DOHH2 (cell line): ENCODE data around the gene IGF1R.

Experiments
- H3F3A ChIP-seq: fragments of 200-600 bp; sonication (generic), shearing (Covaris generic); 2 replicates; pipeline ENCODE4 v1.6.0; 2016; ENCODE audit warnings: antibody characterized with exemption, mild to moderate bottlenecking; ENCODE audit not compliant: control insufficient read depth, insufficient read depth
- H3K27ac ChIP-seq: fragments of 200-600 bp; sonication (generic); 2 replicates; pipeline ENCODE4 v1.5.1; 2014; ENCODE audit warnings: low read depth, mild to moderate bottlenecking, low read length, moderate library complexity
- H3K27me3 ChIP-seq: fragments of 200-600 bp; sonication (generic); 2 replicates; pipeline ENCODE4 v1.6.1; 2014; ENCODE audit warnings: mild to moderate bottlenecking, low read length, mixed read lengths; ENCODE audit not compliant: control insufficient read depth
- H3K36me3 ChIP-seq: fragments of 200-600 bp; sonication (generic); 2 replicates; pipeline ENCODE4 v1.6.1; 2014; ENCODE audit warnings: mild to moderate bottlenecking, low read length, moderate library complexity, mixed read lengths; ENCODE audit not compliant: control insufficient read depth
- H3K4me1 ChIP-seq: fragments of 200-600 bp; sonication (generic); 2 replicates; pipeline ENCODE4 v1.6.1; 2014; ENCODE audit warnings: mild to moderate bottlenecking, low read length, mixed read lengths; ENCODE audit not compliant: control insufficient read depth
- H3K4me2 ChIP-seq: fragments of 200-600 bp; sonication (generic); 2 replicates; pipeline ENCODE4 v1.6.0; 2014; ENCODE audit warnings: mild to moderate bottlenecking, low read length, moderate library complexity
- H3K4me3 ChIP-seq: fragments of 200-600 bp; sonication (generic); 2 replicates; pipeline ENCODE4 v1.5.1; 2014; ENCODE audit warnings: mild to moderate bottlenecking, low read length, mixed read lengths
- H3K79me2 ChIP-seq: fragments of 200-600 bp; sonication (generic); 2 replicates; pipeline ENCODE4 v1.6.1; 2014; ENCODE audit warnings: mild to moderate bottlenecking, low read length, mixed read lengths; ENCODE audit not compliant: control insufficient read depth
- H3K9me2 ChIP-seq: fragments of 200-600 bp; sonication (generic); replicated peaks from 2 replicates; pipeline ENCODE4 v1.6.1; 2014; ENCODE audit warnings: mild to moderate bottlenecking, low read length, mixed read lengths; ENCODE audit not compliant: control insufficient read depth
- H3K9me3 ChIP-seq: fragments of 200-600 bp; sonication (generic); 2 replicates; pipeline ENCODE4 v1.6.1; 2014; ENCODE audit warnings: antibody characterized with exemption, low read length, mixed read lengths; ENCODE audit not compliant: control insufficient read depth, insufficient read depth
- H4K20me1 ChIP-seq: fragments of 200-600 bp; sonication (generic); 2 replicates; pipeline ENCODE4 v1.6.0; 2014; ENCODE audit warnings: low read depth, mild to moderate bottlenecking, antibody characterized with exemption, low read length, moderate library complexity; ENCODE audit not compliant: control insufficient read depth, insufficient read depth
- EZH2phosphoT487 ChIP-seq: fragments of 200-600 bp; sonication (generic); IDR thresholded peaks from 2 replicates; pipeline ENCODE4 v1.6.1; 2017; ENCODE audit warnings: borderline replicate concordance, mild to moderate bottlenecking, antibody characterized with exemption, low read length, moderate library complexity, mixed read lengths
- TF ChIP-seq, protein P1 (sequence below): fragments of 200-600 bp; sonication (generic); IDR thresholded peaks from one replicate; pipeline ENCODE4 v1.5.1; 2014; ENCODE audit warnings: antibody characterized with exemption, mild to moderate bottlenecking, low read depth, low read length; ENCODE audit not compliant: poor library complexity, severe bottlenecking

Gene IGF1R

DNA sequence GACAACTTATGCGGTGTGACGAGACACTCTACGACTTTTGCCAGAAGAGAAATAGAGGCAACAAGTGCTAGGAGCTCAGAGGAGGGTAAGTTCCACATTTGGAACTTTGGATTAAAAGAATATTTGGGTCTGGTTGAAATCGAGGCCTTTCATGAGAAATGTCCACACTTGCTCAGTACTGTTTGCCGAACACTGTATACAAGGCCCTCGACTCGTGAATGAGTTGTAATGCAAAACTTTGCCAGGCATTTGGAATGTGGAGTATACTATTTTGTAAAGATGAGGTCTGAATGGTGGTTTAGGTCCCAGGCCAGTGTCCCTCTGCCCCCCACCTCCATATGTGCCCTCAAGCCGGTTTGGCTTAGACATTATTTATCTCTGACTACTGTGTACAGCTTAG, 73.9 kb downstream of the IGF1R start:
- peaks cover 16% of the 10 kb centered on the region for H4K20me1 ChIP-seq
- H3K4me3 ChIP-seq, result no peak overlapping the region
- H3K36me3 ChIP-seq, result no peaks in the 10 kb centered on the region
- no peaks in the 10 kb centered on the region for H3K27me3 ChIP-seq
- H3K4me2 ChIP-seq, result no peak overlapping the region
- no peaks in the 10 kb centered on the region for H3F3A ChIP-seq
- no peaks in the 10 kb centered on the region for H3K9me3 ChIP-seq
- H3K27ac ChIP-seq, result no peak overlapping the region
- no peak for TF ChIP-seq EZH2phosphoT487
- TF ChIP-seq, protein P1, sequence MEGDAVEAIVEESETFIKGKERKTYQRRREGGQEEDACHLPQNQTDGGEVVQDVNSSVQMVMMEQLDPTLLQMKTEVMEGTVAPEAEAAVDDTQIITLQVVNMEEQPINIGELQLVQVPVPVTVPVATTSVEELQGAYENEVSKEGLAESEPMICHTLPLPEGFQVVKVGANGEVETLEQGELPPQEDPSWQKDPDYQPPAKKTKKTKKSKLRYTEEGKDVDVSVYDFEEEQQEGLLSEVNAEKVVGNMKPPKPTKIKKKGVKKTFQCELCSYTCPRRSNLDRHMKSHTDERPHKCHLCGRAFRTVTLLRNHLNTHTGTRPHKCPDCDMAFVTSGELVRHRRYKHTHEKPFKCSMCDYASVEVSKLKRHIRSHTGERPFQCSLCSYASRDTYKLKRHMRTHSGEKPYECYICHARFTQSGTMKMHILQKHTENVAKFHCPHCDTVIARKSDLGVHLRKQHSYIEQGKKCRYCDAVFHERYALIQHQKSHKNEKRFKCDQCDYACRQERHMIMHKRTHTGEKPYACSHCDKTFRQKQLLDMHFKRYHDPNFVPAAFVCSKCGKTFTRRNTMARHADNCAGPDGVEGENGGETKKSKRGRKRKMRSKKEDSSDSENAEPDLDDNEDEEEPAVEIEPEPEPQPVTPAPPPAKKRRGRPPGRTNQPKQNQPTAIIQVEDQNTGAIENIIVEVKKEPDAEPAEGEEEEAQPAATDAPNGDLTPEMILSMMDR, result no peak
- no peaks in the 10 kb centered on the region; the same call in 1 of the 2 replicates for H3K79me2 ChIP-seq
- no peaks in the 10 kb centered on the region for H3K9me2 ChIP-seq
- peaks cover 7% of the 10 kb centered on the region for H3K4me1 ChIP-seq

DNA sequence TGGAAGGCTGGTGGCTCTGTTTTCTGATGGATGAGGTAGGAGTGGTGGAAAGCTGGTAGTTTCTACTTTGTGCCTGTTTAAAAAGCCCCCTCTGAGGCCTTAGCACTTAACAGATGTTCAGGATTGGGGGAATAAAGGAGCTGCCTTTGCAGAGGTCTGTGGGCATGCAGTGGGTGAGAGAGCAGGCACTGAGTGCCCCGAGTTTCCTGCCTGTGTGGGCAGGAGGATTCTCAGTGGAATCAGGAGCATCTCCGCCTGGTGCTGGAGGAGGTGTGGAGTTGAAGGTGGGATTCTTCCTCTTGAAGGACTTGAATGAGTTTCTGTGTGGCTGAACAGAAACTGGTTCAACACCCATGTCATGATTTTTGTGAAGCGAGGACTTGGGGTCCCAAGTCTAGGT, 74.3 kb downstream of the IGF1R start:
- Histone ChIP-seq H3K36me3 (no peaks in the 10 kb centered on the region), H3K9me2 (no peaks in the 10 kb centered on the region), H3F3A (no peaks in the 10 kb centered on the region), H3K79me2 (no peaks in the 10 kb centered on the region; the same call in 1 of the 2 replicates), H3K4me3 (no peak overlapping the region), H3K9me3 (no peaks in the 10 kb centered on the region), H3K4me2 (no peak overlapping the region), H3K4me1 (peaks cover 7% of the 10 kb centered on the region), H3K27me3 (no peaks in the 10 kb centered on the region), H3K27ac (no peak overlapping the region), H4K20me1 (peaks cover 16% of the 10 kb centered on the region)
- TF ChIP-seq EZH2phosphoT487, result no peak
- TF ChIP-seq, protein P1, result no peak

DNA sequence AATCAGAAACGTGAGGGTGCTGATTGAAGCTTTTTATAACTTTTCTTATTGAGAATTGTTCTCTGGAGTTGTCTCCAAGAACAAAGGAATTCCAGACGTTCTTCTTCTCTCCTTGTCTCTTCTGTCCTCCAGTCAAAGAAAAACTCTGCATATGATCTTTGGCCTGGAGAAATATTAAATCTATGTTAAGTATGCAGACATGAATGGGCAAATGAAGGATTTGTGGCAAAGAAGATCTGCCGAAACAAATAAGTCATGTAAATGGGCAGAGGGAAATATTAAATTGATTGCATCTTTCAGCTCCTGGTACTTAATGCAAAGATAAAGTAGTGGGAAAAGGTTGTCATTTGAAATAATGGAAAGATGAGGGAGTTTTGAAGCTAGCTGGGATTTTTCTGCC, 74.9 kb downstream of the IGF1R start:
- Histone ChIP-seq H4K20me1 (peaks cover 16% of the 10 kb centered on the region), H3K4me1 (peaks cover 7% of the 10 kb centered on the region)

More for the DNA sequence above, 74.9 kb downstream of the IGF1R start:
- Histone ChIP-seq H3K4me2 (no peak overlapping the region), H3K27me3 (no peaks in the 10 kb centered on the region), H3K27ac (no peak overlapping the region), H3K36me3 (no peaks in the 10 kb centered on the region), H3K79me2 (no peaks in the 10 kb centered on the region; the same call in 1 of the 2 replicates), H3K9me2 (no peaks in the 10 kb centered on the region), H3K9me3 (no peaks in the 10 kb centered on the region), H3F3A (no peaks in the 10 kb centered on the region), H3K4me3 (no peak overlapping the region)
- no peak for TF ChIP-seq EZH2phosphoT487
- TF ChIP-seq, protein P1, result no peak
